Dedifferentiated amniotic fluid mesenchymal stem cell (primary cell): ENCODE data around the gene UBE2E2.

Source experiments
- DNase-seq: peaks from one replicate; pipeline ENCODE4 v3.0.0-alpha.2; 2016; ENCODE audit errors: extremely low spot score

Gene UBE2E2

DNA sequence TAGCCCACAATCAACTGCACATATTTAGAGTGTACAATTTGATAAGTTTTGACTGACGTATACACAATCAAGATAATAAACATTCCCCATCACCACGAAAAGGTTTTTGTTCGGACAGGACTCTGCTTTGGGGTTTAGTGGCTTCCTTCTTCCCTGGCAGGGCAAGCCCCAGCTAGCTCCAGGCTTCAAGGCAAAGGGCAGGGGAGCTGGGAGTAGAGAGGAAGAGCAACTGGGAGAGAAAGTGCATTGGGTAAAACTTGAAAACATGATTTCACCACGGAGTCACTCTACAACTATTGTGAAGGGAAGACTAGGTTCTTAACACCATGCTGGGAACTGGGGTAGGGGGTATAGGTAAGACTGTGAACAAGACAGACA is 417.5 kb downstream of the UBE2E2 start:
- DNase-seq: no peak

DNA sequence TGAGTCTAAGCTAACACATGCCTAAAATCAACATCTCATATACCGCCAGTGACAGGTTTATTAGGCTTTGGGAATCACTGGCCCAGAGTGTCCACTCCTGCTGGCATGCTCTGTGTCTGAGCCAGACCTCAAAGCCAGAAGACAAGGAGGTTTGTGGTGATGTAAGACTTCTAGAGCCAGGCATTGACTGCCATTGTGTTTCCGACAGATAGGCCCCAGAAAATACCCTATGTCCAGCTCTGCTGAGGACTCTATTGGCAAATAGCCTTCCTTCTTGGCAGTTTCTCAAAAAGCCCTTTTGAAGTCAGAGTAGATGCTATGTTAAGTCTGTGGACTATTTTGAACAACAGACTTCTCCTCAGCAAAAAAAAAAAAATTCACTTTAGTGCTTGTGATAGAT is 420.7 kb downstream of the UBE2E2 start:
- DNase-seq: no peak

DNA sequence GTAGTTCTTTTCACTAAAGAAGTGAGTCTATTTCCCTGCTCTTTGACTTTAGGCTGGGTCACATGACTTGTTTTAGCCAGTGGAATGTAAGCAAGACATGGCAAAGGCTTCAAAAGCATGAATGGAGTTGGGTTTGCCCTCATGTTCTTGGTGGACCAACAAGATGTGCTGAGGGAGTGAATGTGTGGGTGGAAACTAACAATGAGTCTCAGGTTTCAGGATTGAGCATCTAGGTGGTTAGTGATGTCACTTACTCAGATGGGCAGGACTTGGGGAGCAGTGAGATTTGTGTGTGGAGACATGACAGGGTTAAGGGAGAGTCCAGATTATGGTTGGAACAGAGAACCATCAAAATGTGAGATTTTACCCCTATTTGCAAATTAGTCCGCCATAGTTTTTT is 421.2 kb downstream of the UBE2E2 start:
- no peak for DNase-seq

DNA sequence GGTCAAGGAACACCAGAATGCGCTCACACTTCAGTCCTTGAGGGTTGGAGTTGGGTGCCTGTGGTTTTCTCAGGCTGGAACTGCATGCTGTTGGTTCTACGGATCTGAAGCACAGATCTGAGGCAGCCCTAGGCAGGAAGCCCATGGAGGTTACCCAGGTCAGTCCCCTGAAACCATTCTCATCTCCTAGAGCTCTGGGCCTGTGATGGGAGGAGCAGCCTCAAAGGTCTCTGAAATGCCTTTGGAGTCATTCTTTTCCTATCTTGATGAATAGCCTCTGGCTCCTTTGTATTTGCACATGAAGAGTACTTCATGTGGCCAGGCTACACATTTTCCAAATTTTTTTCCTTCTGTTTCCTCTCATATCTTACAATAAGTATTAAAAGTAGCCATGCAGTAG is 423.3 kb downstream of the UBE2E2 start:
- no peak for DNase-seq

DNA sequence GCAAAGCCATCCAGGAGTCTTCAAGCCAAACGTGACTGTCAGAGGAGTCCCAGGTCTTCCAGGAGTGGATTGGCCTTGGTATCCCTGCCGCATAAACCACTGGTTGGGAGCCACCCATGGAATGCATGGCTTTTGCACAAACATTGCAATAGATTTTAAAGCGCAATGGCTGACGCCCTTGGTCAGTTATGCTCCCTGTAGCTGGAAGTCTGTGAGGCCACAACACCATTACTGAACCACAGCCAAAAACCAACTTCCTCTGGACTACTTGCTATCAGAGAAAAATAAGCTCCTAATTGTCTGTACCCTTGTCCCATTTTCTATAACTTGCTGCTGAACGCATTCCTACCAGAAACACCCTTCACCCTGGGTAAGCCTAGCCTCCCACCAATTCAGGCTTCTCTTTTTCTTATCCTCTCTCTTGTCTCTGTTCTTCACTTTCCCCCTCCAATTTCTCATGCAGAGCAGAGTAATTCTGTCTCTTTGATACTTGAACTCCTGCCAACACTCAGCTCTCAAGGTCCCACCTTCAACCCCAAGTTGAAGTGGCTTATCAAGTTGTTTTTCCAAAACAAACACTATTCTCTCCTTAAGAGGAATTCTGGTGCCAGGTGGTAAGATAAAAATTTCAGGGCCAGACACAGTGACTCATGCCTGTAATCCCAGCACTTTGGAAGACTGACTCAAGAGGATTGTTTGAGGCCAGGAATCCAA is 426.2 kb downstream of the UBE2E2 start:
- DNase-seq: peak; percentile 9

DNA sequence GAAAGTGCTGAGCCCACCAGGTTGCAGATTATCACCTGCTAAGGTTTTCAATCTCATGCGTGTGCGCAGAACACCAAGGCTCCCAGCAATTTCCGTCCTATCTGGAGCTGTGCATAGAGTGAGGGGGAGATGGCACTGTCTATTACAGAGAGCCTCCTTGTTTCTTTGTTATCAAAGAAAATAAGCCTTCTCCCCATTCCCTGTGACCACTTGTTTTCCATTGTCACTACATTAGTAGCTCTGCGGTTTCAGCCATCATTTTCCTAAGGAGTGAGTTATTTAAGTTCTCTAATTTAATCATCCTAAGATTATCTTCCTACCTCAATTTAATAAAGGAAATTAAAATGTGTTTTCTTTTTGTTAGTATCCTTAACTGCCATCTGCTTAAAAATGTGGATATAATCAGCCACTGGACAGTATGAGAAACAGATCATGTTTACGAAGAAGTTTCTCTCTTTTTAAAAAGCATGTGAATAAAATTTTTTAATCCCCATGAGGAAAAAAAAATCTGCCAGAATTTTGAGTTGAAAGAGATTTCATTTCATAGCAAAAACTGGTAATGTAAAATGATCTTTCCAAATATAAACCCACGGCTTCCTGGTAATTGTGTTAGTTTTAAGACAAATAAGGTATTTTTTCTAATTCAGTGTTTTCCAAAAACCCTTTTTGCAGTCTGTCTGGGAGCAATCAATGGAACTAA is 430.3 kb downstream of the UBE2E2 start:
- DNase-seq: no peak

DNA sequence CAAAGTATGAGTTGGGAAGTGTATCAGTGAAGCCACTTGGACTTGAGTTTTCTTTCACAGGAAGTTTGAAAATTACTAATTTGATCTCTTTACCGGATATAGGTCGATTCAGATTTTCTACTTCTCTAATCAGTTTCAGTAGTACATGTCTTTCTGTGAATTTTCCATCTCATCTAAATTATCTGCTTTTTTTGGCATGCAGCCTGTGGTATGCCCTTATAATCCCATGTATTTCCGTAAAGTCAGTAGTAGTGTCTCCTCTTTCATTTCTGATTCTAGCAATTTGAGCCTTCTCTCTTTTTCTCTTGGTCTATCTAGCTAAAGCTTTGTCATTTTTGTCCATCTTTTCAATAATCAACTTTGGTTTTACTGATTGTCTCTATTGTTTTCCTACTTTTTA is 434.2 kb downstream of the UBE2E2 start:
- DNase-seq: no peak

DNA sequence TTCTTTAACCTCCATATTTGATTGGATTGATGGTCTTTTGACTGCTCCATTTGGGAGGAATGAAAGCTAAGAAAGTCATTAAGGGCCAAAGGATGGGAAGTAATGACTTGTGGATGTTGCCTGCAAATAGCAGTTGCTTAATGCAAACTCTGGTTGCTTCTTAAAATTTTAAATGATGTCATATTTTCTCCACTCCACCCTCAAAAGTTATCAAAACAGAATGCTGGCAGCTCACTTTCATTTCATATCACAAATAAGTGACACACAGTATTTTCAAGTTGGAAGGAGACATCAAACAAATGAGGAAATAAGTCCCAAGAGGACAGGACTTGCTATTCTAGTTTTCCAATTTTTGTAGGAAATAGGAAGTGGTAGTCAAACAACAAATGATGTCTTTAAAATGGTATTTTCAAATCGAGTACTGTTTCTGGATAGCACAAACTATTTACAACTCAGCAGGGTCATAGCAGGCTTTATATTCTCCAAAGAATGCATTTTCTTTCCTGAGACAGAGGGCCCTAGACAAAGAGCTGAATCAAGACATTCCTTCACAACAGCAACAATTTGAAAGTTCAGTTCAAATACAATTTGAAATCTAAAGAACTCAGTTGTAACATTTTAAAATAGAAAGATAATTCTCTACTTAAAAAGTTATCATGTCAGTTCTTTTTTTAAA is 437.5 kb downstream of the UBE2E2 start:
- DNase-seq: peak; percentile 27
